Measurements from ENCODE around the gene SLC5A6.

- TF ChIP-seq, protein P1, sequence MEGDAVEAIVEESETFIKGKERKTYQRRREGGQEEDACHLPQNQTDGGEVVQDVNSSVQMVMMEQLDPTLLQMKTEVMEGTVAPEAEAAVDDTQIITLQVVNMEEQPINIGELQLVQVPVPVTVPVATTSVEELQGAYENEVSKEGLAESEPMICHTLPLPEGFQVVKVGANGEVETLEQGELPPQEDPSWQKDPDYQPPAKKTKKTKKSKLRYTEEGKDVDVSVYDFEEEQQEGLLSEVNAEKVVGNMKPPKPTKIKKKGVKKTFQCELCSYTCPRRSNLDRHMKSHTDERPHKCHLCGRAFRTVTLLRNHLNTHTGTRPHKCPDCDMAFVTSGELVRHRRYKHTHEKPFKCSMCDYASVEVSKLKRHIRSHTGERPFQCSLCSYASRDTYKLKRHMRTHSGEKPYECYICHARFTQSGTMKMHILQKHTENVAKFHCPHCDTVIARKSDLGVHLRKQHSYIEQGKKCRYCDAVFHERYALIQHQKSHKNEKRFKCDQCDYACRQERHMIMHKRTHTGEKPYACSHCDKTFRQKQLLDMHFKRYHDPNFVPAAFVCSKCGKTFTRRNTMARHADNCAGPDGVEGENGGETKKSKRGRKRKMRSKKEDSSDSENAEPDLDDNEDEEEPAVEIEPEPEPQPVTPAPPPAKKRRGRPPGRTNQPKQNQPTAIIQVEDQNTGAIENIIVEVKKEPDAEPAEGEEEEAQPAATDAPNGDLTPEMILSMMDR (IDR thresholded peaks at IDR 0.05) = no peak
- TF ChIP-seq EZH2 (IDR thresholded peaks at IDR 0.05; ENCODE audit: borderline replicate concordance, insufficient read depth, low read depth, low read length, poor library complexity, severe bottlenecking) = no peak
Observed at GRCh38 chr2:27245626-27246025, 33.6 kb upstream of the SLC5A6 start.

Data from B cell (primary cell).